Small intestine (tissue), 7 donors: ENCODE data around the gene PLCB2. TPM values are rescaled to one million over a fixed set of nuclear protein-coding genes. Genes with fewer than 3 reads are reported as not detected.

Experiments used
- DNase-seq, 2 donors: peaks; one replicate each; pipeline versions ENCODE4 v3.0.0 to v3.0.0-alpha.2; 2013
- FAIRE-seq: peaks from 2 replicates; lab custom pipeline; 2012; peaks lifted over from hg19 to GRCh38; lab: Jason Lieb, UNC
- H3K27ac ChIP-seq, 3 donors: one replicate each; pipeline ENCODE4 v1.5.1; 2013; ENCODE audit warnings: low read length in 2 of 3, mild to moderate bottlenecking in 2 of 3, control low read depth in 1 of 3, inconsistent platforms in 1 of 3, low read depth in 1 of 3, moderate library complexity in 1 of 3
- H3K27me3 ChIP-seq, 3 donors: one replicate each; pipeline ENCODE4 v1.6.1; 2013; ENCODE audit warnings: low read length in 3 of 3, inconsistent platforms in 1 of 3; ENCODE audit not compliant: control insufficient read depth in 3 of 3, insufficient read depth in 3 of 3
- H3K36me3 ChIP-seq, 3 donors: one replicate each; pipeline ENCODE4 v1.6.1; 2013; ENCODE audit warnings: low read length in 3 of 3, inconsistent platforms in 1 of 3, low read depth in 1 of 3, mild to moderate bottlenecking in 1 of 3, moderate library complexity in 1 of 3; ENCODE audit not compliant: control insufficient read depth in 3 of 3, insufficient read depth in 2 of 3
- H3K4me1 ChIP-seq, 3 donors: one replicate each; pipeline ENCODE4 v1.6.1; 2013; ENCODE audit warnings: low read length in 2 of 3, inconsistent platforms in 1 of 3, low read depth in 1 of 3, mild to moderate bottlenecking in 1 of 3, moderate library complexity in 1 of 3; ENCODE audit not compliant: control insufficient read depth in 3 of 3, insufficient read depth in 2 of 3
- H3K4me3 ChIP-seq, 3 donors: one replicate each; pipeline ENCODE4 v1.5.1; 2013; ENCODE audit warnings: low read length in 3 of 3, control low read depth in 1 of 3, inconsistent platforms in 1 of 3, low read depth in 1 of 3, mild to moderate bottlenecking in 1 of 3, moderate library complexity in 1 of 3
- H3K9me3 ChIP-seq, 2 donors: one replicate each; pipeline ENCODE4 v1.6.1; 2013; ENCODE audit warnings: low read depth in 1 of 2, low read length in 1 of 2; ENCODE audit not compliant: control insufficient read depth in 2 of 2, insufficient read depth in 1 of 2
- WGBS, 3 donors: extraction: QIAGEN DNeasy Blood & Tissue Kit; methylation state at CpG; one replicate each; pipeline ENCODE4 v1.1.7; 2013; 5-methylcytosine and 5-hydroxymethylcytosine counted together
- polyA plus RNA-seq, 4 donors: library from polyadenylated mRNA; stranded (reverse) in 3 of 4; unstranded in 1 of 4; fragments of 200-250 nt in 3 of 4; fragments of 120-200 nt in 1 of 4; gene quantifications; one replicate each; pipeline versions ENCODE4 v1.2.1 to v1.2.3, GENCODE V29; 2013
- donor health status: healthy with polysubstance abuse.
- donor health status: control.
- donor health status: control.
- donor health status: Bipolar disorder and iron deficiency.
- donor health status: healthy.

Gene PLCB2
- polyA plus RNA-seq, 4 donors, result 5.6 to 11.4 (median 7.8) TPM

DNA sequence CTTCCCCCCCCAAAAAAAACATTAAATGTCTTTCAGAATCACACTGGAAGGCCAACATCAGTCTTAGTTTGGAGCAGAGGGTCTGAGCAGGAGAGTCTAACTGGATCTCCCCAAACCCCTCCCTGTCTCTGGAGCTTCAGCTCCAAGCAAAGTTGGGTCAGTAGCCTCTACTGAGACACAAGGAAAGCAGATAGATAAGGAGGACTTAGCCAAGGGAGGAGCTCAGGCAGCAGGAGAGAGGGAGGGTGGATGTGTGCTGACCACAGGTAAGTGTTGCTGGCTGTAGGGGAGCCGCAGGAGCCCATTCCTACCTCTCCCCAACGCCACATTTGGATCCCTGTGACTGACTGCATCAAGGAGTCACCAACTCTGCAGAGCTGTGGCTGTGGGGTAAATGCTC is 7.0 kb downstream of the PLCB2 start:
- no peak overlapping the region for H3K27ac ChIP-seq
- H3K4me3 ChIP-seq, result no peak overlapping the region
- peaks cover 0 to 4% (median 0%) of the 10 kb centered on the region in 3 donors for H3K4me1 ChIP-seq
- H3K36me3 ChIP-seq, result peaks cover 0 to 2% (median 0%) of the 10 kb centered on the region in 3 donors
- FAIRE-seq (no peak), DNase-seq (no peak)
- WGBS, 3 donors, result 89 to 96% (median 94%) methylated on average over 2 of the region's 2 CpGs
- no peaks in the 10 kb centered on the region for H3K9me3 ChIP-seq
- H3K27me3 ChIP-seq, result peaks cover 0 to 9% (median 0%) of the 10 kb centered on the region in 3 donors

DNA sequence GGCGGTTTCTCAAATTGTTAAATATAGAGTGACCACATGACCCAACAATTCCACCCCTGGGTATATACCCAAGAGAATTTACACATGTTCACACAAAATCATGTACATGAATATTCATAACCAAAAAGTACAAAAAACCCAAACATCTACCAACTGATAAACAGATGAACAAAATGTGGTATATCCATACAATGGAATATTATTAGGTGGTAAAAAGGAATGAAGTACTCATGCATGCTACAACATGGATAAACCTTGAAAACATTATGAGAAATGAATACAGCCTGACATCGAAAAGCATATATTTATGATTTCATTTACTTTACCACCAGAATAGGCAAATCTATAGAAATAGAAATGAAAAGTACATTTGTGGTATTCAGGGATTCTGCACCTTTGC is 7.4 kb downstream of the PLCB2 start:
- no peak overlapping the region for H3K27ac ChIP-seq
- H3K36me3 ChIP-seq, result peaks cover 0 to 2% (median 0%) of the 10 kb centered on the region in 3 donors
- peaks cover 0 to 4% (median 0%) of the 10 kb centered on the region in 3 donors for H3K4me1 ChIP-seq
- no peak for DNase-seq
- FAIRE-seq, result no peak
- no peaks in the 10 kb centered on the region for H3K9me3 ChIP-seq
- 95 to 98% (median 98%) methylated on average over 2 of the region's 2 CpGs for WGBS, 3 donors
- H3K4me3 ChIP-seq, result no peak overlapping the region
- H3K27me3 ChIP-seq, result peaks cover 0 to 9% (median 0%) of the 10 kb centered on the region in 3 donors

DNA sequence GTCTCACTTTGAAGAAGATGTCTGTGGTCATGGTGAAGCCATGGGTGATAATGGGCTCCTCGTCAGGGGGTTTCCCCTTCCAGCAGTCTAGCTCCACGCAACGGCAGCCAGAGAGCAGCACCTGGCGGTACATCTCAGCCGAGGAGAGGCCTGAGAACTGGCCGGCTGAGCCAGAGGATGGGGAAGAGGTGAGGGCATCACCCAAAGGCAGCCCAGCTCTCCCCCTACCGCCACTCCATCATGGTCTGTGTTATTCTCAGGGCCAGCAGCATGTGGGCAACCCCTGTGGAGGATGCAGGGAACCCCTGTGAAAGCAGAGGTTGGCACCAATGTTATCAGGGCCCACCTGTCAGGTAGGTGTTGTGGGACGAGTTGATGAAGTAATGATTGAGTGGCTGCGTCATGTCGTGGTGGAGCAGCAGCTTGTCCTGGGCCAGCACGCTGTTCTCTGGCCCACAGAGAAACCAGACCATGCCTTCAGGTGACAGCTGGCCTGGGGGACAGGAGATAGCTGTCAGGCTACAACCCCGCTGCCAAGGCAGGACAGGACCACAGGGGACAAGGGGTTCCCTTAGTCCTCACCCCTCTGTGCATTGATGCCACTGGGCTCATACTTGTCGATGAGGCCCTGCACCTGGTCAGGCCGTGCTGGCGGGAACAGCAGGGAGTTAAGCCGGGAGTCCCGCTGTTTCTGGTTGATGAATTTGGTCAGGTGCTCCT is 9.4 kb downstream of the PLCB2 start:
- no peak for FAIRE-seq
- H3K36me3 ChIP-seq, result peaks cover 0 to 2% (median 0%) of the 10 kb centered on the region in 3 donors
- WGBS, 3 donors, result 90 to 92% (median 91%) methylated on average over 17 of the region's 17 CpGs
- H3K4me3 ChIP-seq, result no peak overlapping the region
- peaks cover 0 to 4% (median 0%) of the 10 kb centered on the region in 3 donors for H3K4me1 ChIP-seq
- no peak overlapping the region for H3K27ac ChIP-seq
- no peak for DNase-seq
- peaks cover 0 to 9% (median 0%) of the 10 kb centered on the region in 3 donors for H3K27me3 ChIP-seq
- H3K9me3 ChIP-seq, result no peaks in the 10 kb centered on the region

DNA sequence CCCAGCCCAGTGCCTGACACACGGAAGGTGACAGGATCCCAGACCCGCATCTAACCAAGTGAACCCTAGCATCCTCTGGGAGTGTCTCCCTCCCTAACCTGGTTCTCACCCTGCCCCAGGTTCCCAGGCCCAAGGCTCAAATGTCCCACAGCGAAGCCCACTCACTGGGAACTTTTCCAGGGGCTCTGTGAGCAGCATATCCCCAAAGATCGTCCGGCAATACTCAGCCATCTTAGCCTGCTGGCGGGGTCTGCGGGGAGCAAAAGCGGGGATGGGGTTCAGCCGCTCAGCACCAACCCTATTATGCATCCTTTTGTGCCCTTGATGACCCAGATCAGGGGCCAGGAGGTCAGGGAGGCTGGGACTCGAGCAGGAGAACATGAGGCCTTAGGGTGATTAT is 10.4 kb downstream of the PLCB2 start:
- no peak for FAIRE-seq

DNA sequence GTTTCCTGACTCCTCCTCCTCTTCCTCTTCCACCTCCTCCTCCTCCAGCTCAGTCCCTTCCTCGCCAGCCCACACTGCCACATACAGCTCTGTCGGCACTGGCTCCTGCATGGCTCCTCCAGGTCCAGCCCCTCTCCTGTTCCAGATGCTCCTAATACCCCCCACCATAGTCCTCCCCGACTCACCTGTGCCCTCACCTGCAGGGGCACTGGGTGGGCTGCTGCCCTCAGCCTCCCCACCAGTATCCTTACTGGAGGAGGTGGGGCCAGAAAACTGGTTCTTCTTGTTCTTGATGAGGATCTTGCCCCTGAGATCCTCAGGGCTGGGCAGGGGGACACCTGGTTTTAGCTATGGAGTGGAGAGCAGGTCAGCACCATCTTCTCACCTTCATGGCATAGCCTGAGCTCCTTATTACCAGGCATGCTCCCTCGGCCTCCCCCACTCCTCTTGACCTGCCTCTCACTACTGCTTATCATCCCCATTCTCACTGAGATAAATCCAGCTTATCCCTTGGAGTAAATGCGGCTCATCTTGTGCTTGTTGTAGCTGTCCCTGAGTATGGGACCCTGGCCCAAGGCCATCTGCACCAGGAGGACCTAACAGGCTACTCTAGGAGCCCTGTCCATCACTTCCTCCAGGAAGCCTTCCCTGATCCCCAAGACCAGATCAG is 11.0 kb downstream of the PLCB2 start:
- Histone ChIP-seq H3K27ac (no peak overlapping the region), H3K36me3 (peaks cover 0 to 2% (median 0%) of the 10 kb centered on the region in 3 donors), H3K4me1 (peaks cover 0 to 6% (median 0%) of the 10 kb centered on the region in 3 donors), H3K27me3 (peaks cover 0 to 22% (median 0%) of the 10 kb centered on the region in 3 donors), H3K4me3 (no peak overlapping the region), H3K9me3 (no peaks in the 10 kb centered on the region)
- no peak for DNase-seq
- no peak for FAIRE-seq
- 56 to 78% (median 66%) methylated on average over 5 of the region's 5 CpGs for WGBS, 3 donors

More for the DNA sequence above, 10.4 kb downstream of the PLCB2 start:
- 91 to 94% (median 93%) methylated on average over 10 of the region's 10 CpGs for WGBS, 3 donors
- Histone ChIP-seq H3K4me3 (no peak overlapping the region), H3K27ac (no peak overlapping the region), H3K36me3 (peaks cover 0 to under 1% (median 0%) of the 10 kb centered on the region in 3 donors), H3K4me1 (peaks cover 0 to 4% (median 0%) of the 10 kb centered on the region in 3 donors), H3K27me3 (peaks cover 0 to 16% (median 0%) of the 10 kb centered on the region in 3 donors), H3K9me3 (no peaks in the 10 kb centered on the region)
- DNase-seq, result no peak

DNA sequence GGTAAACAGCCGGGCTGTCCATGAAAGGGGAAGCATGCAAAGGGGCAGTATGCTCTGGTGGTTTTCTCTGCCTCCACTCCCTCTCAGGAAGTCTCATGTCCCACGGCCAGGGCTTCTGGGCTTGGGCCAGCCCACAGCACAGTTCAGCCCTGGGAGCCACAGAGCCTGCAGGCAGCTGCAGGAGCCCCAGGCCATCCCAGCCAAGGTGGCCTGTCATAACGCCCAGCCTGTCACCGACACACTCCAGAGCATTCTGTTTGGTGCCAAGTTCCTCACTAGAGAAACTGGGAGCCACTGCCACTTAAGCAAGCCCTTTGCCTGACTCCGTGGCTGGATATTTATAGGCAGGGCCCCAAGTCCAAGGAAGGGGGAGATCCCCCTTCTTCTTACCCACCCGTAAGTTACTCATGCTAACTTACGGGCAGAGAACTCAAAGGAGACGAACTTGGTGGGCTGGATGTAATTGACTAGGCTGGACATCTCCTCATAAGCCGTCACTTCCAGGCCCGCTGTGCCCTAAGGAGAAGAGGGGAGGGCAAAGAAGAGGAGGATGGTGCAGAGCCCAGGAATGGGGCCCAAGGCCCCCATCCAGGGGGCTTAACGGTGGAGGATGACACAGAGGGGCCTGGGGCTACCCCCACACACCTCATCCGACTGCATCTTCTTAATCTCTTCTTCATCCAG is 11.7 kb downstream of the PLCB2 start:
- Histone ChIP-seq H3K4me3 (no peak overlapping the region), H3K4me1 (peaks cover 0 to 10% (median 0%) of the 10 kb centered on the region in 3 donors), H3K27me3 (peaks cover 0 to 25% (median 0%) of the 10 kb centered on the region in 3 donors), H3K27ac (no peak overlapping the region), H3K9me3 (no peaks in the 10 kb centered on the region), H3K36me3 (peaks cover 0 to 2% (median 0%) of the 10 kb centered on the region in 3 donors)
- DNase-seq (no peak), FAIRE-seq (no peak)
- 68 to 78% (median 72%) methylated on average over 12 of the region's 12 CpGs for WGBS, 3 donors

DNA sequence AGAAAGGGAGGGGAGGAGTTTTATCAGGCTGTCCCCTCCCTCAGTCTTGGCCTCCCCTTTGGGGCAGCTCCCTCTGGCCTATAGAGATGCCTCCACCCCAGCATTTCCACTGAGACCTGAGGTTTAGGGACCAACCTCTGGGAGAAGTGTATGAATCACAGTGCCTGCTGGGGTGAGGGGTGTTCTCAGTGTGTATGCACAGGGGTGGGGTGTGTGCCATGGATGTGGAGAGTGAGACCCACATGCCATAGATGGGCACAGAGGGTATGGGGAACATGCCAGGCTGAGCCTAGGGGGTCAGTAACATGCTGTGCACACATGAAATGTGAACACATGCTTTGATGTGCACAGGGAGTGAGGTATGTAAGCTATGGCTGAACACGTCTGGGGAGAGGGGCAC is 12.4 kb downstream of the PLCB2 start:
- FAIRE-seq (no peak), DNase-seq (no peak)
- H3K9me3 ChIP-seq, result no peaks in the 10 kb centered on the region
- 84 to 90% (median 86%) methylated on average over 1 of the region's 1 CpG for WGBS, 3 donors
- peaks cover 0 to 30% (median 0%) of the 10 kb centered on the region in 3 donors for H3K27me3 ChIP-seq
- no peak overlapping the region for H3K4me3 ChIP-seq
- peaks cover 0 to 2% (median 0%) of the 10 kb centered on the region in 3 donors for H3K36me3 ChIP-seq
- peaks cover 0 to 13% (median 0%) of the 10 kb centered on the region in 3 donors for H3K4me1 ChIP-seq
- no peak overlapping the region for H3K27ac ChIP-seq
